Measurements from ENCODE around the gene ETV5. TPM values are rescaled to one million over a fixed set of nuclear protein-coding genes. Genes with fewer than 3 reads are reported as not detected.

The ETV5 gene
- total and polyA plus RNA-seq, 10 of the 15 experiments (the other 5 are each of a cell fraction or from before 2014, with no cell fraction given) = 5.0 to 18.4 (median 7.4) TPM

- TF ChIP-seq, protein P1, sequence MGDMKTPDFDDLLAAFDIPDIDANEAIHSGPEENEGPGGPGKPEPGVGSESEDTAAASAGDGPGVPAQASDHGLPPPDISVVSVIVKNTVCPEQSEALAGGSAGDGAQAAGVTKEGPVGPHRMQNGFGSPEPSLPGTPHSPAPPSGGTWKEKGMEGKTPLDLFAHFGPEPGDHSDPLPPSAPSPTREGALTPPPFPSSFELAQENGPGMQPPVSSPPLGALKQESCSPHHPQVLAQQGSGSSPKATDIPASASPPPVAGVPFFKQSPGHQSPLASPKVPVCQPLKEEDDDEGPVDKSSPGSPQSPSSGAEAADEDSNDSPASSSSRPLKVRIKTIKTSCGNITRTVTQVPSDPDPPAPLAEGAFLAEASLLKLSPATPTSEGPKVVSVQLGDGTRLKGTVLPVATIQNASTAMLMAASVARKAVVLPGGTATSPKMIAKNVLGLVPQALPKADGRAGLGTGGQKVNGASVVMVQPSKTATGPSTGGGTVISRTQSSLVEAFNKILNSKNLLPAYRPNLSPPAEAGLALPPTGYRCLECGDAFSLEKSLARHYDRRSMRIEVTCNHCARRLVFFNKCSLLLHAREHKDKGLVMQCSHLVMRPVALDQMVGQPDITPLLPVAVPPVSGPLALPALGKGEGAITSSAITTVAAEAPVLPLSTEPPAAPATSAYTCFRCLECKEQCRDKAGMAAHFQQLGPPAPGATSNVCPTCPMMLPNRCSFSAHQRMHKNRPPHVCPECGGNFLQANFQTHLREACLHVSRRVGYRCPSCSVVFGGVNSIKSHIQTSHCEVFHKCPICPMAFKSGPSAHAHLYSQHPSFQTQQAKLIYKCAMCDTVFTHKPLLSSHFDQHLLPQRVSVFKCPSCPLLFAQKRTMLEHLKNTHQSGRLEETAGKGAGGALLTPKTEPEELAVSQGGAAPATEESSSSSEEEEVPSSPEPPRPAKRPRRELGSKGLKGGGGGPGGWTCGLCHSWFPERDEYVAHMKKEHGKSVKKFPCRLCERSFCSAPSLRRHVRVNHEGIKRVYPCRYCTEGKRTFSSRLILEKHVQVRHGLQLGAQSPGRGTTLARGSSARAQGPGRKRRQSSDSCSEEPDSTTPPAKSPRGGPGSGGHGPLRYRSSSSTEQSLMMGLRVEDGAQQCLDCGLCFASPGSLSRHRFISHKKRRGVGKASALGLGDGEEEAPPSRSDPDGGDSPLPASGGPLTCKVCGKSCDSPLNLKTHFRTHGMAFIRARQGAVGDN (IDR thresholded peaks at IDR 0.05) = no peak
- no peak for TF ChIP-seq RCOR1 (conservative IDR thresholded peaks at IDR 0.05; ENCODE audit: low read depth, low read length)
- TF ChIP-seq TCF7 (IDR thresholded peaks at IDR 0.05; ENCODE audit: borderline replicate concordance) = no peak
- TF ChIP-seq ZNF384 (IDR thresholded peaks at IDR 0.05; ENCODE audit: borderline replicate concordance, low read depth, low read length) = no peak
- TF ChIP-seq, protein P2, sequence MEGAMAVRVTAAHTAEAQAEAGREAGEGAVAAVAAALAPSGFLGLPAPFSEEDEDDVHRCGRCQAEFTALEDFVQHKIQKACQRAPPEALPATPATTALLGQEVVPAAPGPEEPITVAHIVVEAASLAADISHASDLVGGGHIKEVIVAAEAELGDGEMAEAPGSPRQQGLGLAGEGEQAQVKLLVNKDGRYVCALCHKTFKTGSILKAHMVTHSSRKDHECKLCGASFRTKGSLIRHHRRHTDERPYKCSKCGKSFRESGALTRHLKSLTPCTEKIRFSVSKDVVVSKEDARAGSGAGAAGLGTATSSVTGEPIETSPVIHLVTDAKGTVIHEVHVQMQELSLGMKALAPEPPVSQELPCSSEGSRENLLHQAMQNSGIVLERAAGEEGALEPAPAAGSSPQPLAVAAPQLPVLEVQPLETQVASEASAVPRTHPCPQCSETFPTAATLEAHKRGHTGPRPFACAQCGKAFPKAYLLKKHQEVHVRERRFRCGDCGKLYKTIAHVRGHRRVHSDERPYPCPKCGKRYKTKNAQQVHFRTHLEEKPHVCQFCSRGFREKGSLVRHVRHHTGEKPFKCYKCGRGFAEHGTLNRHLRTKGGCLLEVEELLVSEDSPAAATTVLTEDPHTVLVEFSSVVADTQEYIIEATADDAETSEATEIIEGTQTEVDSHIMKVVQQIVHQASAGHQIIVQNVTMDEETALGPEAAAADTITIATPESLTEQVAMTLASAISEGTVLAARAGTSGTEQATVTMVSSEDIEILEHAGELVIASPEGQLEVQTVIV (IDR thresholded peaks at IDR 0.05; ENCODE audit: borderline replicate concordance, partially characterized antibody) = no peak
- TF ChIP-seq, protein P3, sequence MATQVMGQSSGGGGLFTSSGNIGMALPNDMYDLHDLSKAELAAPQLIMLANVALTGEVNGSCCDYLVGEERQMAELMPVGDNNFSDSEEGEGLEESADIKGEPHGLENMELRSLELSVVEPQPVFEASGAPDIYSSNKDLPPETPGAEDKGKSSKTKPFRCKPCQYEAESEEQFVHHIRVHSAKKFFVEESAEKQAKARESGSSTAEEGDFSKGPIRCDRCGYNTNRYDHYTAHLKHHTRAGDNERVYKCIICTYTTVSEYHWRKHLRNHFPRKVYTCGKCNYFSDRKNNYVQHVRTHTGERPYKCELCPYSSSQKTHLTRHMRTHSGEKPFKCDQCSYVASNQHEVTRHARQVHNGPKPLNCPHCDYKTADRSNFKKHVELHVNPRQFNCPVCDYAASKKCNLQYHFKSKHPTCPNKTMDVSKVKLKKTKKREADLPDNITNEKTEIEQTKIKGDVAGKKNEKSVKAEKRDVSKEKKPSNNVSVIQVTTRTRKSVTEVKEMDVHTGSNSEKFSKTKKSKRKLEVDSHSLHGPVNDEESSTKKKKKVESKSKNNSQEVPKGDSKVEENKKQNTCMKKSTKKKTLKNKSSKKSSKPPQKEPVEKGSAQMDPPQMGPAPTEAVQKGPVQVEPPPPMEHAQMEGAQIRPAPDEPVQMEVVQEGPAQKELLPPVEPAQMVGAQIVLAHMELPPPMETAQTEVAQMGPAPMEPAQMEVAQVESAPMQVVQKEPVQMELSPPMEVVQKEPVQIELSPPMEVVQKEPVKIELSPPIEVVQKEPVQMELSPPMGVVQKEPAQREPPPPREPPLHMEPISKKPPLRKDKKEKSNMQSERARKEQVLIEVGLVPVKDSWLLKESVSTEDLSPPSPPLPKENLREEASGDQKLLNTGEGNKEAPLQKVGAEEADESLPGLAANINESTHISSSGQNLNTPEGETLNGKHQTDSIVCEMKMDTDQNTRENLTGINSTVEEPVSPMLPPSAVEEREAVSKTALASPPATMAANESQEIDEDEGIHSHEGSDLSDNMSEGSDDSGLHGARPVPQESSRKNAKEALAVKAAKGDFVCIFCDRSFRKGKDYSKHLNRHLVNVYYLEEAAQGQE (IDR thresholded peaks at IDR 0.05; ENCODE audit: low read depth, low read length) = no peak
- TF ChIP-seq CHD1 (IDR thresholded peaks at IDR 0.05; ENCODE audit: low read depth, low read length) = no peak
- no peak for TF ChIP-seq SPI1 (IDR thresholded peaks at IDR 0.05; ENCODE audit: borderline replicate concordance, insufficient read depth, low read depth, low read length)
These were observed 18.6 kb upstream of the ETV5 start (continued) for GRCh38 chr3:186127463-186127862.

Measured in GM12878 (cell line).